WTC11 (cell line): ENCODE data around the gene HTR4. TPM values are rescaled to one million over a fixed set of nuclear protein-coding genes. Genes with fewer than 3 reads are reported as not detected.
"Not testable (repeated sequence)": the region's sequence is repeated elsewhere in the genome, so short reads cannot be mapped to it uniquely, and the experiment has no call there.

Experiments used
- ATAC-seq: fragments of 200-7000 bp; cut with Tn5 transposase; 2 replicates; pipeline ENCODE4 v1.10.0; 2021; ENCODE audit warnings: mild to moderate bottlenecking, moderate library complexity
- CTCF ChIA-PET: fragments of 300-600 bp; sonication (Branson Sonifier 250); formaldehyde crosslinking; loops from one replicate; lab custom pipeline; 2021; ENCODE audit warnings: antibody characterized with exemption; lab: Charles Lee
- POLR2A ChIA-PET: fragments of 350-600 bp; sonication (Branson Sonifier 250); formaldehyde crosslinking; loops from one replicate; lab custom pipeline; 2021; ENCODE audit warnings: antibody characterized with exemption; lab: Charles Lee
- DNase-seq: peaks from one replicate; pipeline ENCODE4 v3.0.0; 2021; ENCODE audit warnings: low spot score
- H3K27ac Mint-ChIP-seq: 2 replicates; pipeline ENCODE4 v1.8.0; 2021; ENCODE audit warnings: mixed read lengths
- H3K27me3 Mint-ChIP-seq: 2 replicates; pipeline ENCODE4 v1.8.0; 2021; ENCODE audit warnings: low read depth, mild to moderate bottlenecking, moderate library complexity, mixed read lengths
- H3K36me3 Mint-ChIP-seq: 2 replicates; pipeline ENCODE4 v1.8.0; 2021; ENCODE audit warnings: mixed read lengths
- H3K4me1 Mint-ChIP-seq: 2 replicates; pipeline ENCODE4 v1.8.0; 2022; ENCODE audit warnings: mixed read lengths
- H3K4me3 Mint-ChIP-seq: 2 replicates; pipeline ENCODE4 v1.8.0; 2021; ENCODE audit warnings: mild to moderate bottlenecking, moderate library complexity, mixed read lengths
- H3K9me3 Mint-ChIP-seq: 2 replicates; pipeline ENCODE4 v1.8.0; 2021; ENCODE audit warnings: mixed read lengths
- E2F5 ChIP-seq: sonication (generic); formaldehyde crosslinking; IDR thresholded peaks from 2 replicates; pipeline ENCODE4 v1.8.1; 2022; ENCODE audit warnings: mild to moderate bottlenecking, moderate library complexity, missing genetic modification reagents
- ESRRA ChIP-seq: sonication (generic); formaldehyde crosslinking; IDR thresholded peaks from 2 replicates; pipeline ENCODE4 v1.8.1; 2022; ENCODE audit warnings: mild to moderate bottlenecking, missing genetic modification reagents, borderline replicate concordance
- ETV6 ChIP-seq: sonication (generic); formaldehyde crosslinking; IDR thresholded peaks from 2 replicates; pipeline ENCODE4 v1.8.1; 2022; ENCODE audit warnings: mild to moderate bottlenecking, missing genetic modification reagents
- HMGXB4 ChIP-seq: sonication (generic); formaldehyde crosslinking; IDR thresholded peaks from 2 replicates; pipeline ENCODE4 v1.8.1; 2023; ENCODE audit warnings: mild to moderate bottlenecking, moderate library complexity, missing genetic modification reagents
- MYBL2 ChIP-seq: sonication (generic); formaldehyde crosslinking; IDR thresholded peaks from 2 replicates; pipeline ENCODE4 v1.8.1; 2023; ENCODE audit warnings: mild to moderate bottlenecking, moderate library complexity, missing genetic modification reagents
- PRRX2 ChIP-seq: fragments of 250-450 bp; sonication (Bioruptor Pico); IDR thresholded peaks from 2 replicates; pipeline ENCODE4 v1.8.0; 2021; ENCODE audit warnings: mild to moderate bottlenecking
- RORB ChIP-seq: fragments of 250-450 bp; sonication (Bioruptor Pico); IDR thresholded peaks from 2 replicates; pipeline ENCODE4 v1.9.0; 2021; ENCODE audit warnings: mild to moderate bottlenecking
- TP53 ChIP-seq: sonication (generic); formaldehyde crosslinking; IDR thresholded peaks from 2 replicates; pipeline ENCODE4 v1.8.1; 2023; ENCODE audit warnings: mild to moderate bottlenecking, missing genetic modification reagents
- ZNF138 ChIP-seq: sonication (generic); formaldehyde crosslinking; conservative IDR thresholded peaks from 2 replicates; pipeline ENCODE4 v1.8.1; 2022; ENCODE audit warnings: mild to moderate bottlenecking, moderate library complexity, missing genetic modification reagents
- ZNF512 ChIP-seq: sonication (generic); formaldehyde crosslinking; IDR thresholded peaks from 2 replicates; pipeline ENCODE4 v1.8.1; 2022; ENCODE audit warnings: missing genetic modification reagents, borderline replicate concordance
- total RNA-seq: library from RNA; stranded (reverse); gene quantifications from 3 replicates; pipeline ENCODE4 v1.2.3, GENCODE V29; 2021
- TF ChIP-seq, protein P1 (sequence below): fragments of 200-600 bp; IDR thresholded peaks from 2 replicates; pipeline ENCODE4 v1.8.0; 2022; ENCODE audit warnings: antibody characterized with exemption
- TF ChIP-seq, protein P2 (sequence below): fragments of 250-450 bp; sonication (Bioruptor Pico); IDR thresholded peaks from 2 replicates; pipeline ENCODE4 v1.9.0; 2021; ENCODE audit warnings: mild to moderate bottlenecking

HTR4 gene
- total RNA-seq, 1 experiment from 2014 or later = not detected

DNA sequence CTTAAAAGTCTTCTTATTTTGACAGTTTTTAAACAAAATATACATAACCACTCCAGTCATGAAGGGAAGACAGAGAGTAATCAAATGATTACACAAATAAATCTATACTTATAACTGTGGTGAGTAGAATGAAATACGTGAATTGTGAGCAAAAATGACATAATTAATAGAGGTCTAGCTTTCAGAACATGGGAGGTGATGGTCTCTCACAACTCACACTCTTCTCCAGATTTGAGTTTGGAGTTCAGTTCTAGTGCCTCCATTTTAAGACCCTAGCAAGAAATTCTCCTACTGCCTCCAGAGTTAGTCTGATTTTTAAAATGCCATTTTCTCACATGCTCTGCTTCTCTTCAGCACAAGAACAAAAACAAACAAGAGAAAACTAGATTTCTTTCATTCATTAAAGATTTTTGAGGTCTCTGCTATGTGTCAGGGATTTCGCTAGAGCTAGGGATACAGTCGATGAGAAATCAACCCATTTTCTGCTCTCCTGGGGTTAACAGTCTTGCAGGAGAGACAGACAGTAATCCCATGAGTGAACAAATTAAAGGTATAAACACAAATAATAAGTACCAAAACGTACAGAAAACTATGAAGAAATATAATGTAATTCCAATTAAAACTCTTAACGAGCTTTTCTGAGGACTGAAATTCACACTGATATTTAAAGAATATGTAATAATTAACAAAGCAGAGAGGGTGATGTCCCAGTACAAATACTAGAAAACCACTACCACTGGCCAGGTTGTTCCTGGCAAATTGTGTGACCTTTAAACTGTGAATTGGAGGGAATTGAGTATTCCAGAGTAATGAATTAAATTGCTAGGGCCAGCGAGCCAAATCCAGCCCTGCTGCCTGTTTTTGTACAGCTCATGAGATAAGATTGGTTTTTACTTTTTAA lies 27.1 kb upstream of the HTR4 start (continued):
- TF ChIP-seq HMGXB4 (CRISPR knock-in tag) (no peak), PRRX2 (CRISPR knock-in tag) (no peak)

GRCh38 chr5:148673704-148674103 lies 19.4 kb upstream of the HTR4 start:
- CTCF ChIA-PET, H3K27me3 Mint-ChIP-seq, H3K4me1 Mint-ChIP-seq, H3K27ac Mint-ChIP-seq, POLR2A ChIA-PET, H3K4me3 Mint-ChIP-seq, ATAC-seq, DNase-seq: not testable (repeated sequence)
- Mint-ChIP-seq H3K9me3 (peaks cover 45% of the 10 kb centered on the region), H3K36me3 (peaks cover 28% of the 10 kb centered on the region)

DNA sequence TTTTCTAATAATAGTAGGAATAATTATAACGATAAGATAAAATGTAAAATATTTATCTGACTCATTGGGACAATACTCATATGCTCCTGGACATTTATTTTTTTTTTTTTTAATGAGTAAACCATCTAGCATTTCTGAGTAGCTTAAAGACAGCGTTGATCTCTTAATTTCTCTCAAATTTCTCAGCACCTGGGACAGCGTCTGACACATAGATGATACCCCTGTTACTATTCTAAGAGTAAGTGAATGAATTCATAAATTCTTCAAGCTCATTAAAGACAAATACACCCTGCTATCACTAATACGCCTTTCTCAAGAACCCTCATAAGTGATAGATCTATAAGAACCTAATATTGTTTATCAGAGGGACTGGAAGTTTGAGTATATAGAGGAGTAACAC lies 12.0 kb upstream of the HTR4 start:
- no peaks in the 10 kb centered on the region for H3K4me1 Mint-ChIP-seq
- CTCF ChIA-PET = interaction anchor here (1.5 kb wide), 1 partner anchor 64 kb away, joined by 5 read pairs; no protein-coding TSS in a partner anchor
- H3K36me3 Mint-ChIP-seq = no peaks in the 10 kb centered on the region
- no peak overlapping the region for H3K27ac Mint-ChIP-seq
- ATAC-seq (no peak), DNase-seq (no peak)
- no peak for TF ChIP-seq E2F5 (CRISPR knock-in tag)
- TF ChIP-seq ETV6 = no peak
- TF ChIP-seq, protein P1, sequence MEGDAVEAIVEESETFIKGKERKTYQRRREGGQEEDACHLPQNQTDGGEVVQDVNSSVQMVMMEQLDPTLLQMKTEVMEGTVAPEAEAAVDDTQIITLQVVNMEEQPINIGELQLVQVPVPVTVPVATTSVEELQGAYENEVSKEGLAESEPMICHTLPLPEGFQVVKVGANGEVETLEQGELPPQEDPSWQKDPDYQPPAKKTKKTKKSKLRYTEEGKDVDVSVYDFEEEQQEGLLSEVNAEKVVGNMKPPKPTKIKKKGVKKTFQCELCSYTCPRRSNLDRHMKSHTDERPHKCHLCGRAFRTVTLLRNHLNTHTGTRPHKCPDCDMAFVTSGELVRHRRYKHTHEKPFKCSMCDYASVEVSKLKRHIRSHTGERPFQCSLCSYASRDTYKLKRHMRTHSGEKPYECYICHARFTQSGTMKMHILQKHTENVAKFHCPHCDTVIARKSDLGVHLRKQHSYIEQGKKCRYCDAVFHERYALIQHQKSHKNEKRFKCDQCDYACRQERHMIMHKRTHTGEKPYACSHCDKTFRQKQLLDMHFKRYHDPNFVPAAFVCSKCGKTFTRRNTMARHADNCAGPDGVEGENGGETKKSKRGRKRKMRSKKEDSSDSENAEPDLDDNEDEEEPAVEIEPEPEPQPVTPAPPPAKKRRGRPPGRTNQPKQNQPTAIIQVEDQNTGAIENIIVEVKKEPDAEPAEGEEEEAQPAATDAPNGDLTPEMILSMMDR = no peak
- TF ChIP-seq ZNF138 (CRISPR knock-in tag) = no peak
- TF ChIP-seq TP53 (CRISPR knock-in tag) = no peak
- no peak for TF ChIP-seq ZNF512
- TF ChIP-seq, protein P2, sequence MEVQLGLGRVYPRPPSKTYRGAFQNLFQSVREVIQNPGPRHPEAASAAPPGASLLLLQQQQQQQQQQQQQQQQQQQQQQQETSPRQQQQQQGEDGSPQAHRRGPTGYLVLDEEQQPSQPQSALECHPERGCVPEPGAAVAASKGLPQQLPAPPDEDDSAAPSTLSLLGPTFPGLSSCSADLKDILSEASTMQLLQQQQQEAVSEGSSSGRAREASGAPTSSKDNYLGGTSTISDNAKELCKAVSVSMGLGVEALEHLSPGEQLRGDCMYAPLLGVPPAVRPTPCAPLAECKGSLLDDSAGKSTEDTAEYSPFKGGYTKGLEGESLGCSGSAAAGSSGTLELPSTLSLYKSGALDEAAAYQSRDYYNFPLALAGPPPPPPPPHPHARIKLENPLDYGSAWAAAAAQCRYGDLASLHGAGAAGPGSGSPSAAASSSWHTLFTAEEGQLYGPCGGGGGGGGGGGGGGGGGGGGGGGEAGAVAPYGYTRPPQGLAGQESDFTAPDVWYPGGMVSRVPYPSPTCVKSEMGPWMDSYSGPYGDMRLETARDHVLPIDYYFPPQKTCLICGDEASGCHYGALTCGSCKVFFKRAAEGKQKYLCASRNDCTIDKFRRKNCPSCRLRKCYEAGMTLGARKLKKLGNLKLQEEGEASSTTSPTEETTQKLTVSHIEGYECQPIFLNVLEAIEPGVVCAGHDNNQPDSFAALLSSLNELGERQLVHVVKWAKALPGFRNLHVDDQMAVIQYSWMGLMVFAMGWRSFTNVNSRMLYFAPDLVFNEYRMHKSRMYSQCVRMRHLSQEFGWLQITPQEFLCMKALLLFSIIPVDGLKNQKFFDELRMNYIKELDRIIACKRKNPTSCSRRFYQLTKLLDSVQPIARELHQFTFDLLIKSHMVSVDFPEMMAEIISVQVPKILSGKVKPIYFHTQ (CRISPR knock-in tag) = no peak
- no peaks in the 10 kb centered on the region for H3K27me3 Mint-ChIP-seq
- H3K4me3 Mint-ChIP-seq = no peak overlapping the region
- POLR2A ChIA-PET = no interaction called here
- peaks cover under 1% of the 10 kb centered on the region; the same call in 1 of the 2 replicates for H3K9me3 Mint-ChIP-seq

GRCh38 chr5:148665431-148665830 lies 11.1 kb upstream of the HTR4 start:
- H3K36me3 Mint-ChIP-seq = no peaks in the 10 kb centered on the region
- DNase-seq (no peak), ATAC-seq (no peak)
- no peaks in the 10 kb centered on the region for H3K9me3 Mint-ChIP-seq
- ChIA-PET CTCF (no interaction called here), POLR2A (no interaction called here)
- no peak overlapping the region for H3K27ac Mint-ChIP-seq
- no peaks in the 10 kb centered on the region for H3K27me3 Mint-ChIP-seq
- TF ChIP-seq ESRRA (CRISPR knock-in tag) = no peak
- TF ChIP-seq E2F5 (CRISPR knock-in tag) = no peak
- no peak for TF ChIP-seq MYBL2
- TF ChIP-seq RORB (CRISPR knock-in tag) = no peak
- H3K4me1 Mint-ChIP-seq = no peaks in the 10 kb centered on the region
- H3K4me3 Mint-ChIP-seq = no peak overlapping the region
